GM12878 (cell line): ENCODE data around the gene VIPAS39.

Source experiments
- ATF3 ChIP-seq: IDR thresholded peaks from 2 replicates; pipeline ENCODE4 v1.6.1; 2011; ENCODE audit warnings: low read depth, mild to moderate bottlenecking, low read length, moderate library complexity, borderline replicate concordance; ENCODE audit errors: extremely low read depth
- CHD4 ChIP-seq: fragments of 200-600 bp; sonication (generic); IDR thresholded peaks from 2 replicates; pipeline ENCODE4 v1.6.1; 2016; ENCODE audit warnings: mild to moderate bottlenecking
- EZH2 ChIP-seq: IDR thresholded peaks from 2 replicates; pipeline ENCODE4 v1.6.1; 2012; ENCODE audit warnings: low read depth, mild to moderate bottlenecking, control low read depth, inconsistent platforms, low read length, borderline replicate concordance; ENCODE audit not compliant: control insufficient read depth
- JUND ChIP-seq: IDR thresholded peaks from 2 replicates; pipeline ENCODE4 v1.6.1; 2012; ENCODE audit warnings: low read depth, mild to moderate bottlenecking, low read length, improper control_type of control experiment, moderate library complexity
- MYC ChIP-seq: IDR thresholded peaks from 2 replicates; pipeline ENCODE4 v1.6.1; 2011; ENCODE audit warnings: mild to moderate bottlenecking, low read length, moderate library complexity, inconsistent platforms; ENCODE audit not compliant: insufficient read depth, insufficient replicate concordance, insufficient read length, severe bottlenecking
- SPI1 ChIP-seq: IDR thresholded peaks from 2 replicates; pipeline ENCODE4 v1.6.1; 2011; ENCODE audit warnings: low read depth, mild to moderate bottlenecking, low read length, moderate library complexity, borderline replicate concordance; ENCODE audit not compliant: insufficient read depth
- YY1 ChIP-seq: IDR thresholded peaks from 2 replicates; pipeline ENCODE4 v1.6.1; 2011; ENCODE audit warnings: low read depth, mild to moderate bottlenecking, low read length
- ZBTB4 ChIP-seq: fragments of 450-650 bp; formaldehyde crosslinking; IDR thresholded peaks from 2 replicates; pipeline ENCODE4 v1.4.0; 2022; ENCODE audit warnings: mild to moderate bottlenecking, moderate library complexity
- TF ChIP-seq, protein P1 (sequence below), 3 experiments: IDR thresholded peaks in 2 of 3; conservative IDR thresholded peaks in 1 of 3; 2 replicates each; pipeline ENCODE4 v1.5.1; 2011; ENCODE audit warnings: low read depth in 3 of 3, low read length in 3 of 3, mild to moderate bottlenecking in 3 of 3, control low read depth in 2 of 3, moderate library complexity in 2 of 3, inconsistent platforms in 1 of 3, mixed read lengths in 1 of 3; ENCODE audit not compliant: control insufficient read depth in 2 of 3, insufficient read depth in 1 of 3; ENCODE audit errors: extremely low read depth in 1 of 3

DNA sequence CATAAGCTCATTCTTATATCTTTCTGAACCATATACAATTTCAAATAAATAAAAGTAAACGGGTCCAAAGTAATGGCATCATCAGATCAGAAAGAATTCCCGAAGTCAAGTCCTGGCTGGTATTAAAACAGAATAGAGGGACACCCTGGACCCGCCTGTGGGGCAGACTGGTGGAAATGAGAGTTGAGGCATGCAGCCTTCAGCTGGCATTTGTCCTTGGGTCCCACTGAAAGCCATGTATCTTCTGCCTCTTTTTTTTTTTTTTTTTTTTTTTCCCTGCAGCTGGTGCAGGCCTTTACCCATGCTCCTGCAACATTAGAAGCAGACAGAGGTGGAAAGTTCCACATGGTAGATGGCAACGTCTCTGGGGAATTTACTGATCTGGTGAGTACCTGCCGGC is 10.4 kb upstream of the VIPAS39 start:
- no peak for TF ChIP-seq ZBTB4 (CRISPR knock-in tag)
- TF ChIP-seq, protein P1, sequence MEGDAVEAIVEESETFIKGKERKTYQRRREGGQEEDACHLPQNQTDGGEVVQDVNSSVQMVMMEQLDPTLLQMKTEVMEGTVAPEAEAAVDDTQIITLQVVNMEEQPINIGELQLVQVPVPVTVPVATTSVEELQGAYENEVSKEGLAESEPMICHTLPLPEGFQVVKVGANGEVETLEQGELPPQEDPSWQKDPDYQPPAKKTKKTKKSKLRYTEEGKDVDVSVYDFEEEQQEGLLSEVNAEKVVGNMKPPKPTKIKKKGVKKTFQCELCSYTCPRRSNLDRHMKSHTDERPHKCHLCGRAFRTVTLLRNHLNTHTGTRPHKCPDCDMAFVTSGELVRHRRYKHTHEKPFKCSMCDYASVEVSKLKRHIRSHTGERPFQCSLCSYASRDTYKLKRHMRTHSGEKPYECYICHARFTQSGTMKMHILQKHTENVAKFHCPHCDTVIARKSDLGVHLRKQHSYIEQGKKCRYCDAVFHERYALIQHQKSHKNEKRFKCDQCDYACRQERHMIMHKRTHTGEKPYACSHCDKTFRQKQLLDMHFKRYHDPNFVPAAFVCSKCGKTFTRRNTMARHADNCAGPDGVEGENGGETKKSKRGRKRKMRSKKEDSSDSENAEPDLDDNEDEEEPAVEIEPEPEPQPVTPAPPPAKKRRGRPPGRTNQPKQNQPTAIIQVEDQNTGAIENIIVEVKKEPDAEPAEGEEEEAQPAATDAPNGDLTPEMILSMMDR (IDR thresholded peaks at IDR 0.05 in 2 of 3, conservative IDR thresholded peaks at IDR 0.05 in 1 of 3; ENCODE audit: control insufficient read depth in 2 of 3, extremely low read depth in 1 of 3, insufficient read depth in 1 of 3, low read depth in 3 of 3, low read length in 3 of 3): no peak
- no peak for TF ChIP-seq JUND
- TF ChIP-seq SPI1: no peak
- no peak for TF ChIP-seq YY1
- TF ChIP-seq CHD4: no peak
- no peak for TF ChIP-seq ATF3
- TF ChIP-seq EZH2: no peak
- TF ChIP-seq MYC: no peak
